ENCODE results near the gene FUT3.
"Not testable (repeated sequence)": the region's sequence is repeated elsewhere in the genome, so short reads cannot be mapped to it uniquely, and the experiment has no call there.

DNA sequence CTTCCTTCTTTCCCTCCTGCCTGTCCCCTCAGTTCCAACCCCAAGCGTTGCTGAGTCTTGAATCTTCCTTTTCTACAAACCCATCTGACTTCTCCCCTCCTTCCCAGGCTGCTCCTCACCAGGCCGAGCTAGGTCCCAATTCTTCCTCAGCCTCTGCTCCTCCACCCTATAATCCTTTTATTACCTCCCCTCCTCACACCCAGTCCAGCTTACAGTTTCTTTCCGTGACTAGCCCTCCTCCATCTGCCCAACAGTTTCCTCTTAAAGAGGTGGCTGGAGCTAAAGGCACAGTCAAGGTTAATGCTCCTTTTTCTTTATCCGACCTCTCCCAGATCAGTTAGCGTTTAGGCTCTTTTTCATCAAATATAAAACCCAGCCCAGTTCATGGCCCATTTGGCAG, 2.6 kb downstream of the FUT3 start:
- TF ChIP-seq EZH2phosphoT487 (IDR thresholded peaks at IDR 0.05; ENCODE audit: insufficient read depth, low read depth); EZH2 (IDR thresholded peaks at IDR 0.05; ENCODE audit: insufficient read depth, poor library complexity, severe bottlenecking): not testable (repeated sequence)

All from GM23248 (cell line).